Measurements from ENCODE around the gene CCL13.

The CCL13 gene

GRCh38 chr17:34364751-34365150 is 8.5 kb downstream of the CCL13 start:
- DNase-seq = no peak
- Histone ChIP-seq H2AK5ac (ENCODE audit: low read length, severe bottlenecking) (no peak overlapping the region), H2BK120ac (ENCODE audit: low read depth, low read length) (no peak overlapping the region), H3K9me3 (ENCODE audit: control insufficient read depth, low read length) (no peaks in the 10 kb centered on the region), H2AFZ (ENCODE audit: low read depth, low read length) (no peak overlapping the region), H2BK5ac (ENCODE audit: low read depth, low read length, poor library complexity, severe bottlenecking) (no peak overlapping the region), H2BK12ac (ENCODE audit: low read length in 2 of 2) (no peak overlapping the region), H3K23ac (ENCODE audit: low read length in 2 of 2) (no peak overlapping the region), H3K4me2 (ENCODE audit: low read length, poor library complexity, severe bottlenecking) (no peak overlapping the region), H3K79me1 (replicated peaks; ENCODE audit: low read length, poor library complexity, severe bottlenecking) (no peaks in the 10 kb centered on the region), H3K4me3 (ENCODE audit: insufficient read depth in 1 of 2, low read depth in 1 of 2, low read length in 2 of 2) (no peak overlapping the region), H3K4me1 (ENCODE audit: control insufficient read depth, insufficient read depth, low read depth, low read length) (no peaks in the 10 kb centered on the region), H3K18ac (ENCODE audit: low read depth in 1 of 2, low read length in 2 of 2) (no peak overlapping the region), H3K14ac (ENCODE audit: low read length in 2 of 2) (no peak overlapping the region), H4K8ac (ENCODE audit: low read length) (no peak overlapping the region), H3K9ac (ENCODE audit: low read length) (no peak overlapping the region), H3K36me3 (ENCODE audit: control insufficient read depth in 1 of 2, insufficient read depth in 2 of 2, low read depth in 1 of 2, low read length in 2 of 2) (no peaks in the 10 kb centered on the region), H3K27me3 (ENCODE audit: control insufficient read depth in 1 of 2, insufficient read depth in 1 of 2, low read length in 2 of 2) (peaks cover 0 to 70% of the 10 kb centered on the region in 2 experiments), H4K91ac (ENCODE audit: low read length) (no peak overlapping the region), H2BK15ac (ENCODE audit: low read depth, poor library complexity, severe bottlenecking) (no peak overlapping the region), H3K27ac (ENCODE audit: low read length, poor library complexity, severe bottlenecking) (no peak overlapping the region), H3K4ac (ENCODE audit: low read depth in 1 of 2, low read length in 2 of 2) (no peak overlapping the region)
- 70% methylated on average over 2 of the region's 2 CpGs for WGBS

GRCh38 chr17:34365340-34365739 is 9.1 kb downstream of the CCL13 start:
- Histone ChIP-seq H3K27ac (ENCODE audit: low read length, poor library complexity, severe bottlenecking) (no peak overlapping the region), H3K27me3 (ENCODE audit: control insufficient read depth in 1 of 2, insufficient read depth in 1 of 2, low read length in 2 of 2) (peaks cover 0 to 70% of the 10 kb centered on the region in 2 experiments), H3K18ac (ENCODE audit: low read depth in 1 of 2, low read length in 2 of 2) (no peak overlapping the region), H2AFZ (ENCODE audit: low read depth, low read length) (no peak overlapping the region), H2BK12ac (ENCODE audit: low read length in 2 of 2) (no peak overlapping the region), H2BK15ac (ENCODE audit: low read depth, poor library complexity, severe bottlenecking) (no peak overlapping the region), H3K4me1 (ENCODE audit: control insufficient read depth, insufficient read depth, low read depth, low read length) (no peaks in the 10 kb centered on the region), H2AK5ac (ENCODE audit: low read length, severe bottlenecking) (no peak overlapping the region), H4K91ac (ENCODE audit: low read length) (no peak overlapping the region), H4K8ac (ENCODE audit: low read length) (no peak overlapping the region), H2BK5ac (ENCODE audit: low read depth, low read length, poor library complexity, severe bottlenecking) (no peak overlapping the region), H3K4me3 (ENCODE audit: insufficient read depth in 1 of 2, low read depth in 1 of 2, low read length in 2 of 2) (no peak overlapping the region), H2BK120ac (ENCODE audit: low read depth, low read length) (no peak overlapping the region), H3K4me2 (ENCODE audit: low read length, poor library complexity, severe bottlenecking) (no peak overlapping the region), H3K23ac (ENCODE audit: low read length in 2 of 2) (no peak overlapping the region), H3K4ac (ENCODE audit: low read depth in 1 of 2, low read length in 2 of 2) (no peak overlapping the region), H3K9ac (ENCODE audit: low read length) (no peak overlapping the region), H3K9me3 (ENCODE audit: control insufficient read depth, low read length) (no peaks in the 10 kb centered on the region), H3K36me3 (ENCODE audit: control insufficient read depth in 1 of 2, insufficient read depth in 2 of 2, low read depth in 1 of 2, low read length in 2 of 2) (no peaks in the 10 kb centered on the region), H3K14ac (ENCODE audit: low read length in 2 of 2) (no peak overlapping the region), H3K79me1 (replicated peaks; ENCODE audit: low read length, poor library complexity, severe bottlenecking) (no peaks in the 10 kb centered on the region)
- no peak for DNase-seq
- 67% methylated on average over 1 of the region's 2 CpGs for WGBS

- no peaks in the 10 kb centered on the region for H3K79me1 ChIP-seq (replicated peaks; ENCODE audit: low read length, poor library complexity, severe bottlenecking)
- no peak overlapping the region for H2BK5ac ChIP-seq (ENCODE audit: low read depth, low read length, poor library complexity, severe bottlenecking)
- H3K14ac ChIP-seq (ENCODE audit: low read length in 2 of 2) = no peak overlapping the region
- H2AFZ ChIP-seq (ENCODE audit: low read depth, low read length) = no peak overlapping the region
- no peaks in the 10 kb centered on the region for H3K4me1 ChIP-seq (ENCODE audit: control insufficient read depth, insufficient read depth, low read depth, low read length)
- no peak overlapping the region for H2BK12ac ChIP-seq (ENCODE audit: low read length in 2 of 2)
- H3K23ac ChIP-seq (ENCODE audit: low read length in 2 of 2) = no peak overlapping the region
- H2BK120ac ChIP-seq (ENCODE audit: low read depth, low read length) = no peak overlapping the region
- no peak overlapping the region for H3K4ac ChIP-seq (ENCODE audit: low read depth in 1 of 2, low read length in 2 of 2)
- no peak for DNase-seq
- no peaks in the 10 kb centered on the region for H3K36me3 ChIP-seq (ENCODE audit: control insufficient read depth in 1 of 2, insufficient read depth in 2 of 2, low read depth in 1 of 2, low read length in 2 of 2)
- no peak overlapping the region for H3K4me2 ChIP-seq (ENCODE audit: low read length, poor library complexity, severe bottlenecking)
- H3K27ac ChIP-seq (ENCODE audit: low read length, poor library complexity, severe bottlenecking) = no peak overlapping the region
- H4K91ac ChIP-seq (ENCODE audit: low read length) = no peak overlapping the region
- WGBS = 25% methylated on average over 1 of the region's 1 CpG
- H2BK15ac ChIP-seq (ENCODE audit: low read depth, poor library complexity, severe bottlenecking) = no peak overlapping the region
- H2AK5ac ChIP-seq (ENCODE audit: low read length, severe bottlenecking) = no peak overlapping the region
- no peaks in the 10 kb centered on the region for H3K9me3 ChIP-seq (ENCODE audit: control insufficient read depth, low read length)
- no peak overlapping the region for H4K8ac ChIP-seq (ENCODE audit: low read length)
- H3K4me3 ChIP-seq (ENCODE audit: insufficient read depth in 1 of 2, low read depth in 1 of 2, low read length in 2 of 2) = no peak overlapping the region
- H3K27me3 ChIP-seq (ENCODE audit: control insufficient read depth in 1 of 2, insufficient read depth in 1 of 2, low read length in 2 of 2) = peaks cover 0 to 70% of the 10 kb centered on the region in 2 experiments
- H3K18ac ChIP-seq (ENCODE audit: low read depth in 1 of 2, low read length in 2 of 2) = no peak overlapping the region
- H3K9ac ChIP-seq (ENCODE audit: low read length) = no peak overlapping the region
Observed at GRCh38 chr17:34366010-34366409, 9.7 kb downstream of the CCL13 start.

- Histone ChIP-seq H3K9ac (ENCODE audit: low read length) (no peak overlapping the region), H3K4me2 (ENCODE audit: low read length, poor library complexity, severe bottlenecking) (no peak overlapping the region), H3K4ac (ENCODE audit: low read depth in 1 of 2, low read length in 2 of 2) (no peak overlapping the region), H3K27me3 (ENCODE audit: control insufficient read depth in 1 of 2, insufficient read depth in 1 of 2, low read length in 2 of 2) (peaks cover 0 to 76% of the 10 kb centered on the region in 2 experiments), H3K36me3 (ENCODE audit: control insufficient read depth in 1 of 2, insufficient read depth in 2 of 2, low read depth in 1 of 2, low read length in 2 of 2) (no peaks in the 10 kb centered on the region), H2AFZ (ENCODE audit: low read depth, low read length) (no peak overlapping the region), H3K9me3 (ENCODE audit: control insufficient read depth, low read length) (no peaks in the 10 kb centered on the region), H3K23ac (ENCODE audit: low read length in 2 of 2) (no peak overlapping the region), H2BK15ac (ENCODE audit: low read depth, poor library complexity, severe bottlenecking) (no peak overlapping the region), H3K18ac (ENCODE audit: low read depth in 1 of 2, low read length in 2 of 2) (no peak overlapping the region), H3K79me1 (replicated peaks; ENCODE audit: low read length, poor library complexity, severe bottlenecking) (no peaks in the 10 kb centered on the region), H3K4me1 (ENCODE audit: control insufficient read depth, insufficient read depth, low read depth, low read length) (no peaks in the 10 kb centered on the region), H3K4me3 (ENCODE audit: insufficient read depth in 1 of 2, low read depth in 1 of 2, low read length in 2 of 2) (no peak overlapping the region), H2BK120ac (ENCODE audit: low read depth, low read length) (no peak overlapping the region), H2BK12ac (ENCODE audit: low read length in 2 of 2) (no peak overlapping the region), H2BK5ac (ENCODE audit: low read depth, low read length, poor library complexity, severe bottlenecking) (no peak overlapping the region), H4K8ac (ENCODE audit: low read length) (no peak overlapping the region), H2AK5ac (ENCODE audit: low read length, severe bottlenecking) (no peak overlapping the region), H3K14ac (ENCODE audit: low read length in 2 of 2) (no peak overlapping the region), H3K27ac (ENCODE audit: low read length, poor library complexity, severe bottlenecking) (no peak overlapping the region), H4K91ac (ENCODE audit: low read length) (no peak overlapping the region)
- 77% methylated on average over 4 of the region's 4 CpGs for WGBS
- DNase-seq = no peak
Observed at GRCh38 chr17:34366529-34367107, 10.3 kb downstream of the CCL13 start.
